ENCODE results near the gene STAC3.

The STAC3 gene

DNA sequence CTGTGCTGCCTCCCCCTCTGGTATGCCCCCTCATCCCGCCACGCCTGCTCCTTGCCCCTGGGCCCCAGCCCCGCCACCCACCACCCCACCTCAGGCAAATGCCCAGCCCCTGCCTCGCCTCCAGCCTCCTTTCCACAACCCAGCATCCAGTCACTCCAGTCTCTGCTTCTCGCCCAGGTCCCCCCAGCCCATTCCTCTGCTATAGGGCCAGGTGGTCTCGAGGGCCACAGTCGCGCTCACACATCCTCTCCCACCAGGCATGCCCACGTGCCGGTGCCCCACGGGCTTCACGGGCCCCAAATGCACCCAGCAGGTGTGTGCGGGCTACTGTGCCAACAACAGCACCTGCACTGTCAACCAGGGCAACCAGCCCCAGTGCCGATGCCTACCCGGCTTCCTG, 40.5 kb downstream of the STAC3 start:
- no peak for DNase-seq (ENCODE audit: low read depth)

- DNase-seq (ENCODE audit: low read depth): no peak
Observed at GRCh38 chr12:57209916-57210315, 41.1 kb downstream of the STAC3 start.

DNA sequence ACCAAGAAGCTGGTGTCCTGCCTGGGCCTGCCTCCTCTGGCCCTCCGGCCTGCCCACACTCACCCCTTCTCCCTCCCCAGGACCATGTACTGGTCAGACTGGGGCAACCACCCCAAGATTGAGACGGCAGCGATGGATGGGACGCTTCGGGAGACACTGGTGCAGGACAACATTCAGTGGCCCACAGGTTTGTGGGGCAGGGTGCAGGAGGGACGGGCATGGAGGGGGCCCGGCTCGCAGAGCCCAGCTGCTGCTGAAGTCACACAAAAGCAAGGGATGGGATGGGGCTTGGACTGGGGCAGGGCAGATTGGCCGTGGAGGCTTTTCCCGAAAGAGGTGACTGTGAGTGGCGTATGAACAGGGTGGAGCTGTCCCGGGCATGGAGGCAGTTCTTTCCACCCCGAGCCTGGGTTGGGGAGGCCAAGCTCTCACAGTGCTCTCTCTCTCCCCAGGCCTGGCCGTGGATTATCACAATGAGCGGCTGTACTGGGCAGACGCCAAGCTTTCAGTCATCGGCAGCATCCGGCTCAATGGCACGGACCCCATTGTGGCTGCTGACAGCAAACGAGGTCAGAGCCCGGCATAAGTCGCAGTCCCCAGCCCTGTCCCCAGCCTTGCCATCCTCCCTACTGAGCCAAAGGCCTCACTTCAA, 42.2 kb downstream of the STAC3 start:
- no peak for DNase-seq (ENCODE audit: low read depth)

DNA sequence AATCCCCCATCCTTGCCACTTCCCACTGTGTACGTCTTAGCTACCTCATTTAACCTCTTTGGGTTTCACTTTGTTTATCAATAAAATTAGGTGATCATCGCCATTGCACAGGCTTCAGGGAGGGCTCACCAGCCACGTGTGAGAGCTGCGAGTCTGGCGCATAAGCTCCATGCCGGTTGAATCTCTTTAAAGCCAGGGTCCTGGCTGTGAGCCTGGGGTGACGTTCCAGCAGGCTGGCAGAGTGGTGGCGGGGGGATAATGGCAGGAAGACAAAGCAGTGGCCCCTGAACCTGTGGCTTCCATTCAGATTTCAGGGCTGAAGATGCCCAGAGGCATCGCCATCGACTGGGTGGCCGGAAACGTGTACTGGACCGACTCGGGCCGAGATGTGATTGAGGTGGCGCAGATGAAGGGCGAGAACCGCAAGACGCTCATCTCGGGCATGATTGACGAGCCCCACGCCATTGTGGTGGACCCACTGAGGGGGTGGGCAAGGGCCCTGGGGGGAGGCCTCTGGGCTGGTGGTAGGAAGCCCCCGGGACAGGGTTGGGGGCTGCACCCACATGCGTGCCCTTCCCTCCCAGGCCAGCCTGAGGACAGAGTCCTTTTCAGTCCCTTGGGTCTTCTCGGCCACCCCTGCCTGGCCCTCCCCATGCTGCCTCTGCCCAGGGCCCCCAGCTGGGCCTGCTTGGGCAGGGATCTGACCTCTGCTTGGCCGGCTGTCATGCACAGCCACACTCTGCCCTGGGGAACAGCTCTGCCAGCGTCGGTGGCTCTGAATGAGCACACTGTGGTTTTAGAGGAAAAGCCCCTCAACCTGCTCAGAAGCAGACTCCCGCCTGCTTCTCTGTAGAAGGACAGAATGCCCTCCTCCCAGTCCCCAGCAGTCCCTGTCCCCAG, 43.0 kb downstream of the STAC3 start:
- no peak for DNase-seq (ENCODE audit: low read depth)

- DNase-seq (ENCODE audit: low read depth): no peak
Observed at GRCh38 chr12:57205931-57206330, 45.1 kb downstream of the STAC3 start.

- DNase-seq (ENCODE audit: low read depth): no peak
Observed at GRCh38 chr12:57205186-57205585, 45.8 kb downstream of the STAC3 start.

DNA sequence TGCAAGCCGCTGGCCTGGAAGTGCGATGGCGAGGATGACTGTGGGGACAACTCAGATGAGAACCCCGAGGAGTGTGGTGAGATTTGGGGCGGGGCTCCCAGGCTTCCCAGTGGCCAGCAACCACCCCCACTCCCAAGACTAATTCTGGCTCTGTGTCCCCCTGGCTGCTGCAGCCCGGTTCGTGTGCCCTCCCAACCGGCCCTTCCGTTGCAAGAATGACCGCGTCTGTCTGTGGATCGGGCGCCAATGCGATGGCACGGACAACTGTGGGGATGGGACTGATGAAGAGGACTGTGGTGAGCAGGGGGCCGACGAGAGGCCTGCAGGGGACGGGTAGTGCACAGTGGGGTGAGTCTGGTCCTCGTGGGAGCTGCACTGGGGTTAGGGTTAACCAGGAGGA, 46.5 kb downstream of the STAC3 start:
- no peak for DNase-seq (ENCODE audit: low read depth)

- DNase-seq (ENCODE audit: low read depth): no peak
Observed at GRCh38 chr12:57203791-57204190, 47.2 kb downstream of the STAC3 start.

DNA sequence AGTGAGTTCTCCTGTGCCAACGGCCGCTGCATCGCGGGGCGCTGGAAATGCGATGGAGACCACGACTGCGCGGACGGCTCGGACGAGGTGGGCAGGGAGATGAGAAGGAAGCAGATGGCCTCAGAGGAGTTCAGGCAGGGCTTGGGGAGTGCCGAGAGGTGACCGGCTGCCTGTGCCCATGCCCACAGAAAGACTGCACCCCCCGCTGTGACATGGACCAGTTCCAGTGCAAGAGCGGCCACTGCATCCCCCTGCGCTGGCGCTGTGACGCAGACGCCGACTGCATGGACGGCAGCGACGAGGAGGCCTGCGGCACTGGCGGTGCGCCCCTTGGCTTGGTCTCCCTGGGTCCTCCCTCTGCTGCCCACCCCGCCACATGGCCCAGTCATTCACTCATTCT, 47.8 kb downstream of the STAC3 start:
- no peak for DNase-seq (ENCODE audit: low read depth)

DNA sequence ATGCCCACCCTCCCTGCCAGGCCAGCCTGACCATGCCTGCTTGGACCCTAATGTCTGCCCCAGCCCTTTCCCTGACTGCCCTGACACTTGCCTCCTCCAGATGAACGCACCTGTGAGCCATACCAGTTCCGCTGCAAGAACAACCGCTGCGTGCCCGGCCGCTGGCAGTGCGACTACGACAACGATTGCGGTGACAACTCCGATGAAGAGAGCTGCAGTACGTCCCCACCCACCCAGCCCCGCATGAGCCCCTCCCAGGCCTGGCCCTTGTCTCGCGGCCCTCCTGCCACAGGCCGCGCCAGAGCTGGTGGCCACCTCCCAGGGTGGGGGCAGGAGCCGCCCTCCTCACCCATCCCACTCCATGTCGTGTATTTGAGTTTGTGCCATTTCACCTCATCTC, 48.7 kb downstream of the STAC3 start:
- no peak for DNase-seq (ENCODE audit: low read depth)

DNA sequence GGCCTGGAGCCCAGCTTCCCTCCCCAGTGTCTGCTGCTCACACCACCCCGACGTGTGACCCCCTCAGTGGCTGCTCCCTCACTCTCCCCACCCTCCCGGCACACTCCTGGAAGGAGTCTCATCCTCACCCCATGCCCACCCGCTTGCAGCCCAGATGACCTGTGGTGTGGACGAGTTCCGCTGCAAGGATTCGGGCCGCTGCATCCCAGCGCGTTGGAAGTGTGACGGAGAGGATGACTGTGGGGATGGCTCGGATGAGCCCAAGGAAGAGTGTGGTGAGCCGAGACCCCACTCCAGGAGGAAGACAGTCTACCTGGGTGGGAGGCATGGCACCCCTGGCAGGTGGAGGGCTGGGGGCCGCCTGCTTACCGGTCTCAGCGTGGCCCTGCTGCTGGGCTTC, 49.4 kb downstream of the STAC3 start:
- DNase-seq (ENCODE audit: low read depth): no peak

GRCh38 chr12:57201219-57201618, 49.8 kb downstream of the STAC3 start:
- DNase-seq (ENCODE audit: low read depth): no peak

GRCh38 chr12:57200497-57200896, 50.5 kb downstream of the STAC3 start:
- no peak for DNase-seq (ENCODE audit: low read depth)

DNA sequence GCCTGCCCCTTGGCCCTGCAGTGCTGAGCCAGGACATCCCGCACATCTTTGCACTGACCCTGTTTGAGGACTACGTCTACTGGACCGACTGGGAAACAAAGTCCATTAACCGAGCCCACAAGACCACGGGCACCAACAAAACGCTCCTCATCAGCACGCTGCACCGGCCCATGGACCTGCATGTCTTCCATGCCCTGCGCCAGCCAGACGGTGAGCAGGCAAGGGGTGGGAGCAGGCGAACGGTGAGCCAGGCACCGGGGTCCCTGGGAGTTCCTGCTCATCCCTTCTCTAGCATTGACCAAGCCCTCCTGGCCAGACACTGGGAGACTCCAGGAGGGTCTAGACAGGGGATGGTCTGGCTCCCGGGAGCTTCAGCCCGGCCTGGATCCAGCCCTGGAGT, 51.8 kb downstream of the STAC3 start:
- DNase-seq (ENCODE audit: low read depth): no peak

GRCh38 chr12:57198329-57198728, 52.7 kb downstream of the STAC3 start:
- DNase-seq (ENCODE audit: low read depth): no peak

- DNase-seq (ENCODE audit: low read depth): no peak
Observed at GRCh38 chr12:57196956-57197355, 54.0 kb downstream of the STAC3 start.

DNA sequence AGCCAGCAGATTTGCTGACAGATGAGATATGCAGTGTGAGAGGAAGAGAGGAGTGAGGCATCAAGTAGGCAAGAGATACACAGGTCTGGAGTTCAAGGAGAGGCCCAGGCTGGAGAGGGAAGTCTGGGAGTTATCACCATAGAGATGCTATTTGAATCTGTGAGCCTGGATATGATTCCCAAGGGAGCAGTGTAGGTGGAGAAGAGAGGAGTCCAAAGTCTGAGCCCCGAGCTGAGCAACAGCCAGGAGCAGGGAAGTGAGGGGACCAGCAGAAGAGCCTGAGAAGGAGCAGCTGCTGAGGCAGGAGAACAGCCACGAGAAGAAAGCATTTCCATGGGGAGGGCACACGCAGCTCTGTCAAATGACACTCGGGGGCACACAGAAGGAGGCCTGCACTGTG, 54.5 kb downstream of the STAC3 start:
- no peak for DNase-seq (ENCODE audit: low read depth)

DNA sequence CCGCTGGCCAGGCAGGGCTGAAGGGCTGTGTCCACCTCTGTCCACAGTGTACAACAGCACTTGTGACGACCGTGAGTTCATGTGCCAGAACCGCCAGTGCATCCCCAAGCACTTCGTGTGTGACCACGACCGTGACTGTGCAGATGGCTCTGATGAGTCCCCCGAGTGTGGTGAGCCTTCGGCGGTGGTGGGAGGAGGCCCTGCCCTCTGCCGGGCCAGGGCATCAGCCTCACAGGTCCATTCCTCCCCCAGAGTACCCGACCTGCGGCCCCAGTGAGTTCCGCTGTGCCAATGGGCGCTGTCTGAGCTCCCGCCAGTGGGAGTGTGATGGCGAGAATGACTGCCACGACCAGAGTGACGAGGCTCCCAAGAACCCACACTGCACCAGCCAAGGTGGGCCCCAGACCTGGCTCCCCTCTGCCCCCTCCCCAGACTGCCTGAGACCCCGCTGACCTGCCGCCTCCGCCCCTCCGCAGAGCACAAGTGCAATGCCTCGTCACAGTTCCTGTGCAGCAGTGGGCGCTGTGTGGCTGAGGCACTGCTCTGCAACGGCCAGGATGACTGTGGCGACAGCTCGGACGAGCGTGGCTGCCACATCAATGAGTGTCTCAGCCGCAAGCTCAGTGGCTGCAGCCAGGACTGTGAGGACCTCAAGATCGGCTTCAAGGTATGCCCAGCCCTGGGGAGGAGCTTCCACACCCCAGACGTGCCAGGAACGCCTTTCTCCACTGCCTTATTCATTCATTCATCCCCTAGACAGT, 55.2 kb downstream of the STAC3 start:
- no peak for DNase-seq (ENCODE audit: low read depth)

GRCh38 chr12:57195186-57195585, 55.8 kb downstream of the STAC3 start:
- no peak for DNase-seq (ENCODE audit: low read depth)

- DNase-seq (ENCODE audit: low read depth): no peak
Observed at GRCh38 chr12:57194253-57194652, 56.7 kb downstream of the STAC3 start.

DNA sequence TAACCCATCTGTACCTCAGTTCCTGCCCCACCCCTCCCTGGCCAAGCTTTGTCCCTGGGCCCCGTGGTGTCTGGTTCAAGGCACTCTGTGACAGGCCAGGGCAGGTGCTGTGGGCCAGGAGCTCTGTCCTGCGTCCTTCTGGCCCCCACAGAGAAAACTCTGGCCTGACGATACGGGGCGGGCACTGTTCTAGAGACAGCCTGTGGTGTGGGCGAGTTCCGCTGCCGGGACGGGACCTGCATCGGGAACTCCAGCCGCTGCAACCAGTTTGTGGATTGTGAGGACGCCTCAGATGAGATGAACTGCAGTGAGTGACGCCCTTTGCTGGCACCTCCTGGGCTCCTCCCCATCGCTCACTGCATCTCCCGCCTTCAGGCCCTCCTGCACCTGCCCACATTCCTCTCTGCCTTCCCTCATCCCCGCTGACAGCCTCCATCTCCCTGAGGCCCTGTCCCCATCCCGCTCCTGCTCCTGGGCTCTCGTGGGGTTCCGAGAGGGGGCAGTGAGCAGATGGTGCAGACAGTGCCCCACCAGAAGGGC, 57.2 kb downstream of the STAC3 start:
- DNase-seq (ENCODE audit: low read depth): no peak

Measured in stimulated activated CD8-positive, alpha-beta memory T cell treated with anti-CD3 and anti-CD28 coated beads, Interleukin-12 subunit alpha, Interleukin-12 subunit beta, amount 100 ng/mL, for 1 hour (primary cell).